Measurements from ENCODE around the gene OFD1.

Gene OFD1

DNA sequence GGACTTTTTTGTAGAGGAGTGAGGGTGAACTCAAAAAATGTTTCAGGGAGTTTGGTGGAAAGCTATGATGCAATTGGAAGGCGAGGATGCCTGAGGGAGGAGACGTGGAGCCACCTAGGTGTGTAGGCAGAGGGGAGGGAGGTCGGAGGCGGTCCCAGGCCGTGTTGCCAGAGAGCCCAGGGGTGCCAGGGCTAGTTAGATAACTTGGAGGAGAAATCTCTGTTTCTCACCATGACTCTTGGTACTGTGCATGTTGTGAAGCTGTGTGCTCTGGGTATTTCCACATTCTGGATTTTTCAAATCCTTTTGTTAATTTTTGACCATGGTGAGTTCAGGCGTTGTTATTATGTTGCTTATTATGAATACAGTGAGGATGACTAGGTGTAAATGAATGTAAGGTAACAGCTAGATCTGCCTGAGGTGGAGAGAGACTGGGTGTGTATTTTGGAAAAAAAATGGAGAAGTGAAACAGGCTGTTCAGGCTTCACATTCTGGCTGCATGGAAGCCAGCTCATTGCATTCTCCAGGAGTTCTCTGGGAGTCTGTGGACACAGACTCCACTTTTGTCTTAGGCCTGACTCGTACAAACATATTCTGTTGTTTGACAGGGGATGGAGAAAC lies 41.1 kb upstream of the OFD1 start:
- Histone ChIP-seq H3K36me3 (no peaks in the 10 kb centered on the region), H3K4me3 (no peak overlapping the region), H3K4me1 (peaks cover 0 to 50% (median 15%) of the 10 kb centered on the region in 4 donors), H3K9me3 (no peaks in the 10 kb centered on the region), H3K27me3 (no peaks in the 10 kb centered on the region), H3K27ac (no peak overlapping the region)
- intact Hi-C loops (cut with DNase I; ENCODE audit: low total_unique reads) = no loop called here
- DNase-seq = no peak
- TF ChIP-seq, protein P1, sequence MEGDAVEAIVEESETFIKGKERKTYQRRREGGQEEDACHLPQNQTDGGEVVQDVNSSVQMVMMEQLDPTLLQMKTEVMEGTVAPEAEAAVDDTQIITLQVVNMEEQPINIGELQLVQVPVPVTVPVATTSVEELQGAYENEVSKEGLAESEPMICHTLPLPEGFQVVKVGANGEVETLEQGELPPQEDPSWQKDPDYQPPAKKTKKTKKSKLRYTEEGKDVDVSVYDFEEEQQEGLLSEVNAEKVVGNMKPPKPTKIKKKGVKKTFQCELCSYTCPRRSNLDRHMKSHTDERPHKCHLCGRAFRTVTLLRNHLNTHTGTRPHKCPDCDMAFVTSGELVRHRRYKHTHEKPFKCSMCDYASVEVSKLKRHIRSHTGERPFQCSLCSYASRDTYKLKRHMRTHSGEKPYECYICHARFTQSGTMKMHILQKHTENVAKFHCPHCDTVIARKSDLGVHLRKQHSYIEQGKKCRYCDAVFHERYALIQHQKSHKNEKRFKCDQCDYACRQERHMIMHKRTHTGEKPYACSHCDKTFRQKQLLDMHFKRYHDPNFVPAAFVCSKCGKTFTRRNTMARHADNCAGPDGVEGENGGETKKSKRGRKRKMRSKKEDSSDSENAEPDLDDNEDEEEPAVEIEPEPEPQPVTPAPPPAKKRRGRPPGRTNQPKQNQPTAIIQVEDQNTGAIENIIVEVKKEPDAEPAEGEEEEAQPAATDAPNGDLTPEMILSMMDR (IDR thresholded peaks at IDR 0.05) = no peak

DNA sequence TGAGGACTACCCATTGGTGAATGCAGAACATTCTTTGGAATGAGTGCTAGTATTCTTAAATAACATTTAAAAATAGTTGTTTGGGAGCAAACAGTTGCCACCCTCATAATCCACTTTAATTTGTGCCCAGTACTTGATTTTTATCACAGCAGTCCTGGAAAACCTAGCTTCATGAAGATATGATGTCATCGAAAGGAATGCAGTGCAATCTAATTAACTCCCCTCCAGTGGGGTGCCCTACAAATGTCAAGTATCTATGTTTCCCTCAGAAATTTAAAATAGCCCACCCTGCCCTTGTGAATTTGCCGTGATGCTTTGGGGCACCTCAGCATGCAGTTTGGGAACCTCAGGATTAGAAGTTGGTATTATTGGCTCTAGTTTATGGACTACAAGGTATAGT lies 40.2 kb upstream of the OFD1 start:
- Histone ChIP-seq H3K27me3 (no peaks in the 10 kb centered on the region), H3K9me3 (no peaks in the 10 kb centered on the region), H3K27ac (no peak overlapping the region), H3K36me3 (no peaks in the 10 kb centered on the region), H3K4me3 (no peak overlapping the region), H3K4me1 (peaks cover 0 to 60% (median 16%) of the 10 kb centered on the region in 4 donors)
- intact Hi-C loops (cut with DNase I; ENCODE audit: low total_unique reads) = no loop called here
- DNase-seq = no peak
- TF ChIP-seq, protein P1 (IDR thresholded peaks at IDR 0.05) = no peak

DNA sequence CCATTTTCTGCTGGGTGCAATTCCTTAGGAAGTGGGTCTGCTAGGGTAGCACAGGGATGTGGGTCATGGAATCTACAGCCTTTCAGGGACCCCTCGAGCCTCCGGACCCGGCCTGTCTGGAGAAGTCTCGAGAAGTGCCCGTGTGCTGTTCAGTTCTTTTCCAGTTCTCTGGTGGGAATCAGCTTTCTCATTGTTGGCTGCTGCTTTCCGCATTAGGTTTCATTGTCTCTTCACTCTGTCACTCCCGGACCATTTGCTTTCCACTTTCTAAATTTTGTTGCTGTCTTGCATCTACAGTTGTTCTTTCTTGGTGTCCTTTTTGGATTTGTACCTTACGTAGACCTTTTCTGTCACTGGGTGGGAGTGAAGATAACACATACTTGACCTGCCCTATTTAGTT lies 39.6 kb upstream of the OFD1 start:
- Histone ChIP-seq H3K36me3 (no peaks in the 10 kb centered on the region), H3K4me3 (no peak overlapping the region), H3K27me3 (no peaks in the 10 kb centered on the region), H3K9me3 (no peaks in the 10 kb centered on the region), H3K4me1 (peaks cover 0 to 65% (median 16%) of the 10 kb centered on the region in 4 donors), H3K27ac (no peak overlapping the region)
- TF ChIP-seq, protein P1 (IDR thresholded peaks at IDR 0.05) = no peak
- DNase-seq = no peak
- intact Hi-C loops (cut with DNase I; ENCODE audit: low total_unique reads) = no loop called here

DNA sequence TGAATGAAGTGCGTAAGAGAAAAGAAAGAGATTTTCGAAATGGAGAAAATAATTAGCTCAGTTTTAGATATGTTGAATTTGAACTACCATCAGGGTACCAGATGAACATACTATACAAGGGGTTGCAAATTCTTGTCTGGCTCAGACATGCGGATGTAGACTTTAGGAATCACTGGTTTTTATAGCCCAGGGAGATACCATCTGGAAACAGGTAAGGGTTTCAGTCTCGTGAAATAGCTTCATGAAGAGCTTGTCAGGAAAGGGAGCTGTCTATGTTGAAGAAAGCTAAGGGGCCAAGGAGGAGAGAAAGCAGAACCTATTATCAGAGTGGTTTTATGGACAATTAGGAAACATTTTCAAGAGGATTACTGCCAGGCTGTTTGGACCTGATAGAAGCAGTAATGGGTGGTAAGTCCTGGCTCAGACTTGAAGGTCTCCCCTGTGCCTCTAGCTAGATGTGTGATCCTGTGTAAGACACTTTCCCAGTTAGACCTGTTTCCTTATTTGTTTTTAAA lies 38.9 kb upstream of the OFD1 start:
- Histone ChIP-seq H3K4me1 (peaks cover 0 to 62% (median 14%) of the 10 kb centered on the region in 4 donors), H3K27ac (no peak overlapping the region), H3K27me3 (no peaks in the 10 kb centered on the region), H3K9me3 (no peaks in the 10 kb centered on the region), H3K4me3 (no peak overlapping the region), H3K36me3 (no peaks in the 10 kb centered on the region)
- no peak for DNase-seq
- TF ChIP-seq, protein P1 (IDR thresholded peaks at IDR 0.05) = no peak
- intact Hi-C loops (cut with DNase I; ENCODE audit: low total_unique reads) = no loop called here

DNA sequence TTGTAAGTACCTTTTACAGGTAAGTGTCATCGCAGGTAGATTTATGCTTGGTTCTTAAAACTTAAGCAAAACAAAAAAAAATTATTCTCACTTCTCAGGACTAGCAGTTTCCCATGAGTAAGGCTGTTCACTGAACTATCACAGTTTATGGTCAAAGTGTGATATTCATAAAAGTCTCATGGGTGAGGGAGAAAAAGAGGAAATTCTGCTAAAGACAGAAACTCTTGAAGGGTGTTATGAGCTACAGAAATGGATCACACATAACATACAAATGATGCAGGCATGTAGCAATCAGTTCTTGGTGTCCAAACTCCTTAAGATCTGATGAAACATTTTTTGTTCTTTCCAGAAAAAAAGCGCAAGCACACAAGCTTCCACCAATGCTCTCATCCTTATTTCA lies 37.1 kb upstream of the OFD1 start:
- DNase-seq = no peak
- intact Hi-C loops (cut with DNase I; ENCODE audit: low total_unique reads) = no loop called here
- Histone ChIP-seq H3K4me1 (peaks cover 0 to 57% (median 14%) of the 10 kb centered on the region in 4 donors), H3K4me3 (no peak overlapping the region), H3K27ac (no peak overlapping the region), H3K27me3 (no peaks in the 10 kb centered on the region), H3K9me3 (no peaks in the 10 kb centered on the region), H3K36me3 (no peaks in the 10 kb centered on the region)
- TF ChIP-seq, protein P1 (IDR thresholded peaks at IDR 0.05) = no peak

All from tibial artery (tissue), 4 donors.